H1 (cell line): ENCODE results near the gene CACNA1E. TPM values are rescaled to one million over a fixed set of nuclear protein-coding genes. Genes with fewer than 3 reads are reported as not detected.

Experiments used
- CTCF ChIA-PET: fragments of 300-600 bp; sonication (Branson Sonifier 250); formaldehyde crosslinking; loops from one replicate; lab custom pipeline; 2021; ENCODE audit not compliant: partially characterized antibody; lab: Charles Lee
- POLR2A ChIA-PET: fragments of 300-600 bp; sonication (Branson Sonifier 250); formaldehyde crosslinking; loops from one replicate; lab custom pipeline; 2021; ENCODE audit warnings: inconsistent platforms; ENCODE audit not compliant: partially characterized antibody; lab: Charles Lee
- DNase-seq, 2 experiments: peaks; one replicate each; pipeline versions ENCODE4 v3.0.0 to v3.0.0-alpha.2; 2010 to 2022; ENCODE audit warnings: low spot score in 2 of 2, low read depth in 1 of 2, mixed read lengths in 1 of 2
- FAIRE-seq: peaks from 2 replicates; lab custom pipeline; 2011; peaks lifted over from hg19 to GRCh38; lab: Jason Lieb, UNC
- H2AFZ ChIP-seq: 2 replicates; pipeline ENCODE4 v1.8.1; 2012; ENCODE audit warnings: low read length, inconsistent platforms
- H2AK5ac ChIP-seq: 2 replicates; pipeline ENCODE4 v1.6.1; 2013; ENCODE audit warnings: low read depth, low read length
- H2BK120ac ChIP-seq: replicated peaks from 2 replicates; pipeline ENCODE3; 2013; ENCODE audit warnings: low read depth, low read length, inconsistent platforms
- H2BK12ac ChIP-seq: 2 replicates; pipeline ENCODE4 v1.6.1; 2013; ENCODE audit warnings: low read depth, low read length
- H2BK15ac ChIP-seq: 2 replicates; pipeline ENCODE4 v1.6.1; 2013; ENCODE audit warnings: low read length
- H2BK20ac ChIP-seq: 2 replicates; pipeline ENCODE4 v1.6.1; 2013; ENCODE audit warnings: low read length
- H2BK5ac ChIP-seq: 2 replicates; pipeline ENCODE4 v1.6.1; 2013; ENCODE audit warnings: low read depth, low read length
- H3K14ac ChIP-seq: 2 replicates; pipeline ENCODE4 v1.6.1; 2013; ENCODE audit warnings: inconsistent platforms; ENCODE audit not compliant: insufficient read length
- H3K18ac ChIP-seq: 2 replicates; pipeline ENCODE4 v1.6.1; 2013; ENCODE audit warnings: low read length; ENCODE audit errors: extremely low read depth
- H3K23ac ChIP-seq: 2 replicates; pipeline ENCODE4 v1.6.1; 2013; ENCODE audit warnings: inconsistent platforms; ENCODE audit not compliant: insufficient read length
- H3K23me2 ChIP-seq: 2 replicates; pipeline ENCODE4 v1.6.1; 2013; ENCODE audit warnings: low read depth, low read length
- H3K27ac ChIP-seq: 2 replicates; pipeline ENCODE4 v1.6.1; 2011; ENCODE audit warnings: low read depth, low read length, inconsistent platforms
- H3K27me3 ChIP-seq, 4 experiments: replicated peaks in 1 of 4; 1 replicate in 1 of 4; 2 replicates in 3 of 4; pipeline versions ENCODE4 v1.6.1 to v1.8.1; 2011 to 2013; ENCODE audit warnings: low read length in 3 of 4, mild to moderate bottlenecking in 3 of 4, inconsistent platforms in 2 of 4, mixed read lengths in 2 of 4, moderate library complexity in 1 of 4; ENCODE audit not compliant: control insufficient read depth in 3 of 4, insufficient read depth in 3 of 4; ENCODE audit errors: extremely low read depth in 1 of 4
- H3K36me3 ChIP-seq, 4 experiments: 2 replicates each; pipeline versions ENCODE4 v1.6.1 to v1.8.1; 2011 to 2013; ENCODE audit warnings: mild to moderate bottlenecking in 4 of 4, low read length in 3 of 4, moderate library complexity in 2 of 4, control low read depth in 1 of 4, inconsistent platforms in 1 of 4; ENCODE audit not compliant: insufficient read depth in 4 of 4, control insufficient read depth in 2 of 4
- H3K4ac ChIP-seq: replicated peaks from 2 replicates; pipeline ENCODE3; 2013; ENCODE audit warnings: low read length, low read depth, mixed read lengths, inconsistent platforms; ENCODE audit not compliant: insufficient read length
- H3K4me1 ChIP-seq, 4 experiments: replicated peaks in 1 of 4; 1 replicate in 1 of 4; 2 replicates in 3 of 4; pipeline versions ENCODE4 v1.6.1 to v1.8.1; 2011 to 2013; ENCODE audit warnings: low read length in 3 of 4, inconsistent platforms in 2 of 4, mixed read lengths in 1 of 4; ENCODE audit not compliant: insufficient read depth in 4 of 4, control insufficient read depth in 3 of 4
- H3K4me2 ChIP-seq, 2 experiments: 2 replicates each; pipeline versions ENCODE4 v1.6.1 to v1.8.1; 2011 to 2013; ENCODE audit warnings: low read depth in 2 of 2, low read length in 2 of 2, control low read depth in 1 of 2, inconsistent platforms in 1 of 2, mild to moderate bottlenecking in 1 of 2; ENCODE audit not compliant: insufficient read depth in 1 of 2
- H3K4me3 ChIP-seq, 4 experiments: fragments of 200-600, 300-600 bp in 1 of 4; sonication (generic), shearing (Covaris generic), sonication (Bioruptor Twin) in 1 of 4; 2 replicates each; pipeline versions ENCODE4 v1.5.1 to v1.8.1; 2011 to 2016; ENCODE audit warnings: low read length in 4 of 4, low read depth in 3 of 4, control low read depth in 2 of 4, inconsistent platforms in 2 of 4, mild to moderate bottlenecking in 2 of 4, mixed read lengths in 1 of 4, moderate library complexity in 1 of 4; ENCODE audit not compliant: insufficient read depth in 2 of 4; ENCODE audit errors: extremely low read depth in 1 of 4
- H3K56ac ChIP-seq: replicated peaks from 2 replicates; pipeline ENCODE3; 2013; ENCODE audit warnings: low read depth, mild to moderate bottlenecking, mixed read lengths, low read length, inconsistent platforms; ENCODE audit not compliant: insufficient read length
- H3K79me1 ChIP-seq: 2 replicates; pipeline ENCODE4 v1.6.1; 2013; ENCODE audit warnings: low read depth, low read length, control low read depth
- H3K79me2 ChIP-seq, 2 experiments: 2 replicates each; pipeline versions ENCODE4 v1.6.1 to v1.8.1; 2012 to 2013; ENCODE audit warnings: low read length in 2 of 2, mild to moderate bottlenecking in 2 of 2, inconsistent platforms in 1 of 2; ENCODE audit not compliant: insufficient read depth in 2 of 2, control insufficient read depth in 1 of 2
- H3K9ac ChIP-seq, 4 experiments: replicated peaks in 1 of 4; 1 replicate in 1 of 4; 2 replicates in 3 of 4; pipeline versions ENCODE4 v1.6.1 to v1.8.1; 2011 to 2013; ENCODE audit warnings: low read depth in 3 of 4, low read length in 3 of 4, control low read depth in 2 of 4, mild to moderate bottlenecking in 2 of 4, moderate library complexity in 2 of 4, inconsistent platforms in 1 of 4; ENCODE audit errors: extremely low read depth in 1 of 4
- H3K9me3 ChIP-seq, 2 experiments: 2 replicates each; pipeline versions ENCODE4 v1.6.1 to v1.8.1; 2012 to 2013; ENCODE audit warnings: mild to moderate bottlenecking in 2 of 2, moderate library complexity in 2 of 2, control low read depth in 1 of 2, inconsistent platforms in 1 of 2, low read depth in 1 of 2, low read length in 1 of 2, mixed read lengths in 1 of 2; ENCODE audit not compliant: insufficient read depth in 2 of 2
- H4K20me1 ChIP-seq, 2 experiments: replicated peaks in 1 of 2; 2 replicates each; pipeline versions ENCODE3 to v1.8.1; 2011 to 2013; ENCODE audit warnings: inconsistent platforms in 2 of 2, low read length in 2 of 2, mild to moderate bottlenecking in 1 of 2; ENCODE audit not compliant: insufficient read depth in 2 of 2, control insufficient read depth in 1 of 2
- H4K5ac ChIP-seq: 2 replicates; pipeline ENCODE4 v1.6.1; 2013; ENCODE audit warnings: low read length, low read depth, mixed read lengths, inconsistent platforms; ENCODE audit not compliant: insufficient read length
- H4K8ac ChIP-seq: 2 replicates; pipeline ENCODE4 v1.8.0; 2013; ENCODE audit warnings: mild to moderate bottlenecking, moderate library complexity, low read length, inconsistent platforms; ENCODE audit not compliant: insufficient read depth; ENCODE audit errors: extremely low read depth
- H4K91ac ChIP-seq: replicated peaks from 2 replicates; pipeline ENCODE3; 2013; ENCODE audit warnings: low read length, mixed read lengths, inconsistent platforms; ENCODE audit not compliant: insufficient read length
- ATF3 ChIP-seq: IDR thresholded peaks from 2 replicates; pipeline ENCODE4 v1.6.1; 2011; ENCODE audit warnings: low read depth, mild to moderate bottlenecking, low read length; ENCODE audit not compliant: insufficient read depth
- CEBPB ChIP-seq: IDR thresholded peaks from 2 replicates; pipeline ENCODE4 v1.6.1; 2012; ENCODE audit warnings: low read depth, low read length
- EP300 ChIP-seq, 2 experiments: IDR thresholded peaks; 1 replicate in 1 of 2; 2 replicates in 1 of 2; pipeline ENCODE4 v1.6.1; 2011 to 2012; ENCODE audit warnings: low read depth in 2 of 2, low read length in 2 of 2, mild to moderate bottlenecking in 2 of 2, borderline replicate concordance in 1 of 2, inconsistent platforms in 1 of 2, moderate library complexity in 1 of 2
- EZH2 ChIP-seq: fragments of 200-600 bp; sonication (generic); IDR thresholded peaks from 2 replicates; pipeline ENCODE4 v1.7.1; 2012; ENCODE audit warnings: low read depth, mild to moderate bottlenecking, moderate library complexity, low read length, inconsistent platforms; ENCODE audit not compliant: severe bottlenecking
- HDAC2 ChIP-seq, 2 experiments: fragments of 300-600 bp in 1 of 2; sonication (generic) in 1 of 2; IDR thresholded peaks; 2 replicates each; pipeline ENCODE4 v1.6.1; 2011 to 2012; ENCODE audit warnings: low read depth in 2 of 2, low read length in 2 of 2, mild to moderate bottlenecking in 2 of 2, moderate library complexity in 2 of 2, borderline replicate concordance in 1 of 2, inconsistent platforms in 1 of 2
- KDM5A ChIP-seq: fragments of 200-600 bp; IDR thresholded peaks from 2 replicates; pipeline ENCODE4 v1.7.1; 2012; ENCODE audit warnings: mild to moderate bottlenecking, low read length, inconsistent platforms, mixed read lengths
- POLR2A ChIP-seq, 2 experiments: IDR thresholded peaks; 1 replicate in 1 of 2; 2 replicates in 1 of 2; pipeline ENCODE4 v1.6.1; 2011; ENCODE audit warnings: low read depth in 2 of 2, low read length in 2 of 2, mild to moderate bottlenecking in 2 of 2; ENCODE audit errors: control extremely low read depth in 1 of 2
- POU5F1 ChIP-seq: IDR thresholded peaks from 2 replicates; pipeline ENCODE4 v1.6.1; 2011; ENCODE audit warnings: low read depth, mild to moderate bottlenecking, low read length, moderate library complexity
- RNF2 ChIP-seq: fragments of 200-900, 300-1000 bp; sonication (generic); IDR thresholded peaks from 2 replicates; pipeline ENCODE4 v1.7.1; 2016; ENCODE audit warnings: borderline replicate concordance, low read depth, mild to moderate bottlenecking, antibody characterized with exemption, low read length; ENCODE audit not compliant: poor library complexity, severe bottlenecking; ENCODE audit errors: missing control alignments
- SAP30 ChIP-seq: fragments of 300-600 bp; sonication (generic); IDR thresholded peaks from 2 replicates; pipeline ENCODE4 v1.7.1; 2012; ENCODE audit warnings: low read length, moderate library complexity, mild to moderate bottlenecking, inconsistent platforms; ENCODE audit not compliant: insufficient read depth, insufficient replicate concordance
- TCF12 ChIP-seq: IDR thresholded peaks from 2 replicates; pipeline ENCODE4 v1.6.1; 2011; ENCODE audit warnings: low read depth, mild to moderate bottlenecking, low read length
- YY1 ChIP-seq: IDR thresholded peaks from 2 replicates; pipeline ENCODE4 v1.6.1; 2011; ENCODE audit warnings: low read depth, mild to moderate bottlenecking, low read length
- WGBS, 2 experiments: shearing (Covaris generic) in 1 of 2; methylation state at CpG; one replicate each; pipeline versions ENCODE4 v1.1.6 to v1.1.7; 2013 to 2015; ENCODE audit warnings: low lambda C conversion rate in 2 of 2, mixed read lengths in 2 of 2, inconsistent platforms in 1 of 2, low coverage in 1 of 2, missing lambda C conversion rate in 1 of 2; ENCODE audit not compliant: insufficient replicate concordance in 2 of 2, insufficient coverage in 1 of 2, insufficient read length in 1 of 2; ENCODE audit errors: extremely low coverage in 1 of 2, missing lambda C conversion rate in 1 of 2; 5-methylcytosine and 5-hydroxymethylcytosine counted together
- polyA plus RNA-seq, 7 experiments: library from polyadenylated mRNA; depleted of rRNA in 3 of 7; stranded (reverse) in 5 of 7; unstranded in 2 of 7; fragments of >200 nt in 5 of 7; fragments of 200-250 nt in 2 of 7; gene quantifications; 1 replicate in 5 of 7; 2 replicates in 1 of 7; 4 replicates in 1 of 7; pipeline versions ENCODE4 v1.2.1 to v1.2.3, GENCODE V29; 2011 to 2013; ENCODE audit warnings: missing spikeins in 2 of 7, mixed read lengths in 2 of 7
- total RNA-seq: library from RNA; stranded (reverse); fragmentation: NEBNext Ultra II Directional; extraction: Animal tissue kit (Norgen Biotek cat#: 25700); gene quantifications from 2 replicates; pipeline ENCODE4 v1.2.1, GENCODE V29; 2021
- TF ChIP-seq, protein P1 (sequence below): IDR thresholded peaks from 2 replicates; pipeline ENCODE4 v1.6.1; 2012; ENCODE audit warnings: inconsistent platforms

The CACNA1E gene
- total and polyA plus RNA-seq, 2 of the 8 experiments (the other 6 are each of a cell fraction or from before 2014, with no cell fraction given): 0.98 to 1.3 TPM

- no peaks in the 10 kb centered on the region for H3K9me3 ChIP-seq
- TF ChIP-seq RNF2: no peak
- TF ChIP-seq EZH2: no peak
- TF ChIP-seq POU5F1: no peak
- no peak for TF ChIP-seq POLR2A (IDR thresholded peaks at IDR 0.05; ENCODE audit: control extremely low read depth in 1 of 2, low read depth in 2 of 2, low read length in 2 of 2)
- TF ChIP-seq TCF12: no peak
- TF ChIP-seq SAP30: no peak
- no peak for TF ChIP-seq HDAC2 (IDR thresholded peaks at IDR 0.05; ENCODE audit: borderline replicate concordance in 1 of 2, low read depth in 2 of 2, low read length in 2 of 2)
- TF ChIP-seq KDM5A: no peak
- TF ChIP-seq EP300 (IDR thresholded peaks at IDR 0.05; ENCODE audit: borderline replicate concordance in 1 of 2, low read depth in 2 of 2, low read length in 2 of 2): no peak
- TF ChIP-seq, protein P1, sequence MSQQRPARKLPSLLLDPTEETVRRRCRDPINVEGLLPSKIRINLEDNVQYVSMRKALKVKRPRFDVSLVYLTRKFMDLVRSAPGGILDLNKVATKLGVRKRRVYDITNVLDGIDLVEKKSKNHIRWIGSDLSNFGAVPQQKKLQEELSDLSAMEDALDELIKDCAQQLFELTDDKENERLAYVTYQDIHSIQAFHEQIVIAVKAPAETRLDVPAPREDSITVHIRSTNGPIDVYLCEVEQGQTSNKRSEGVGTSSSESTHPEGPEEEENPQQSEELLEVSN: no peak
- TF ChIP-seq ATF3: no peak
- no peak for TF ChIP-seq YY1
- TF ChIP-seq CEBPB: no peak
Measured at GRCh38 chr1:181618559-181618958, 135.2 kb downstream of the CACNA1E start.

More at GRCh38 chr1:181618559-181618958, 135.2 kb downstream of the CACNA1E start:
- no peak overlapping the region for H2BK20ac ChIP-seq
- H2BK12ac ChIP-seq: no peak overlapping the region
- no peak overlapping the region for H3K56ac ChIP-seq
- no peak overlapping the region for H4K91ac ChIP-seq
- H3K4me2 ChIP-seq: no peak overlapping the region
- DNase-seq (no peak), FAIRE-seq (no peak)
- 50% methylated on average over 2 of the region's 2 CpGs; no CpG with 5 or more reads in 1 of the 2 experiments for WGBS, 2 experiments
- no peak overlapping the region for H2AFZ ChIP-seq
- CTCF ChIA-PET: no interaction called here
- no peak overlapping the region for H3K18ac ChIP-seq
- H3K23ac ChIP-seq: no peak overlapping the region
- no peak overlapping the region for H3K4me3 ChIP-seq
- no peak overlapping the region for H3K4ac ChIP-seq
- no peak overlapping the region for H3K27ac ChIP-seq
- no peaks in the 10 kb centered on the region for H3K4me1 ChIP-seq
- POLR2A ChIA-PET: no interaction called here
- H3K79me1 ChIP-seq: no peaks in the 10 kb centered on the region
- H3K14ac ChIP-seq: no peak overlapping the region
- H3K23me2 ChIP-seq: no peaks in the 10 kb centered on the region; the same call in 1 of the 2 replicates
- no peak overlapping the region for H4K5ac ChIP-seq
- H2BK5ac ChIP-seq: no peak overlapping the region
- no peaks in the 10 kb centered on the region for H3K27me3 ChIP-seq
- H2BK15ac ChIP-seq: no peak overlapping the region
- H3K9ac ChIP-seq: no peak overlapping the region
- H3K36me3 ChIP-seq: no peaks in the 10 kb centered on the region
- H4K8ac ChIP-seq: no peak overlapping the region
- H2BK120ac ChIP-seq: no peak overlapping the region
- H2AK5ac ChIP-seq: no peak overlapping the region
- H3K79me2 ChIP-seq: no peaks in the 10 kb centered on the region
- H4K20me1 ChIP-seq: no peaks in the 10 kb centered on the region
